ENCODE measurements around the gene CCR9.
"Not testable (repeated sequence)": the region's sequence is repeated elsewhere in the genome, so short reads cannot be mapped to it uniquely, and the experiment has no call there.

CCR9 gene

GRCh38 chr3:45885979-45886705 lies at the start of gene CCR9:
TSS of gene CCR9 (plus strand) at chr3:45886543. CDS start at chr3:45894934, 8,391 bp downstream.
- DNase-seq, result no peak

DNA sequence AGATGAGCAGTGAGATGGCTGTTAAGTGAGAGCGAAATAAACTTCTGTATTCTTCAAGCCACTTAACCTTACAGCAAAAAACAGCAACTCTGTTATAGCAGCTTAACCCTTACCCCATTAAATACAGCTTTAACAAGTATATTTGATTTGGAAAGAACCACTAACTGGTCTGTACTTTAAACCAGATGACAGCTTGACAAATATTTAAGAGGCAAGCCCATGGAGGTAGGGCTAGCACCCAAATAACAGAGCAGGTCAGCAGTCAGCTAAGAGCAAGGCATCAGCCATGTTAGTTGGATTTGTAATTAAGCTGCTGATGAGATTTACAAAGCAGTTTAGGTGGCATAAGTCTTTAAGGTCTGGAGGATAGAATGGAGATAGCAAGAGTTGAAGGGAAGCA lies 47.9 kb upstream of the CCR9 start:
- DNase-seq, result no peak

DNA sequence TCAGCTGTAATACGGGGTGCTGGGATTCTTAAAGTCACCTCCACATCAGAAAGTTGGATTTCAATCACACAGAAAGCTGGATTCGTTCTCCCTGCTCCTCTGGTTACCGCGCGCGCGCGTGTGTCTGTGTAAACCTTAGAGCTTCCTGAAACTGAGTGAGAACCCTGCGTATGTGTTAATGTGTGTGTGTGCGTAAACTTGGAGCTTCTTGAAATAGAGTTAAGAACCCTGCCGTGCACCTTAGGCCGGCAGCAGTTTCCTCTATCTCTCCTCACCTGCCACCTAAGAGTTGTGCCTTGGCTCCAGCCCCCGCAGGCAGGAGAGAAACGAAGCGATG lies 45.0 kb upstream of the CCR9 start:
- no peak for DNase-seq

DNA sequence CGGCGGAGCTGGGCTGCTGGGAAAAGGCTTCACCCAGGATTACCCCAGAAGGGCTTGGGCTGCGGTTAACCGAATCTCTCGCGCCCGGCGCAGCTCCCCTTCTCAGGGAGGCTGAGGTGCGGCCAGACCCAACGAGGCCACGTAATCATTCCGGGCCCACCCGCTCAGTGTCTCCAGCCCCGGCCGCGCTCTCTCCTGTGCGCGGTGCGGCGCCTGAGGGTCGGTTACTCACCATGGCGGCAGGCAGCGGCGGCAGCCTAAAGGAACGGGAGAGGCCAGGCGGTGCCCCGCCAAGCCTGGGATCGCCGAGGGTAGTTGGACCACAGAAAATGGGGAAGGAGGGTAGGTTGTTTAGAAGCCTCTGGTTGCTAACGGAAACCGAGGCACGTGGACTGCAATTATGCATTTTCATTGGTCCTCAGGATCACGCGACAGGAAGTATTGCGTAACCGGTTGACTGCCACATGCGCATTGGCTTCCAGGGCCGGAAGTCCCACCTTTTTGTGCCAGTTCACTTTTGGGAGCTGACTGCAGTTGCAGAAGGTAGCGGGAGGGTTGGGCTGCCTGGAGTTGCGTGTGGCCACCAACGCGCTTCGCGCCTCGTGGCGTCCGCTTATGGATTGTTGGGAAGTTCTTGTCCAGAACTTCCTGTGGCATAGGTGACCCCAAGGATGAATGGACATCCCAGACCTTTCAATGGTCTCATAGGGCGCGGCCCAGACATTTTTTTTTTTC lies 44.4 kb upstream of the CCR9 start, which contains the start of gene LZTFL1:
TSS of gene LZTFL1 (minus strand) at position 363 of the 735 bp plus-strand sequence. CDS start at position 235, 128 bp downstream.
- peak; percentile 84 to 86 for DNase-seq

- no peak for DNase-seq
Measured at GRCh38 chr3:45842851-45843625, 43.3 kb upstream of the CCR9 start.

DNA sequence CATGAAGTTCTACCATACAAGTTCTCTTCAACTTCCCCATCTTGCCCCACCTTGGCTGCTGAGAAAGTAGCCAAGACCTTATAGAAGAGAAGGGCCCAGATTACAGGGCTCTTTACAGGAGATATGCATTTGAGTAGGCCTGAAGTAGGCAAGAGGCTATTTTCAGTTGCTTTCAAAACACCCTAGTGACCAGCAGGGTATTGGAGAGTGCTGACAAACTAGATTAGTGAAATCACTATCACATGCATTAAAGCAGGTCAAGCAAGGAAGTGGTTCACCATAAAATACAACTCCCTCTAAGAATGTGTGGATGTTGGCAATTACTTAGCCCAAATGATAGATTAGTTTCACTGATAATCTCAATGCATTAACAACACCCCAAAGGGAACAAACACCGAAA lies 41.7 kb upstream of the CCR9 start:
- no peak for DNase-seq

DNA sequence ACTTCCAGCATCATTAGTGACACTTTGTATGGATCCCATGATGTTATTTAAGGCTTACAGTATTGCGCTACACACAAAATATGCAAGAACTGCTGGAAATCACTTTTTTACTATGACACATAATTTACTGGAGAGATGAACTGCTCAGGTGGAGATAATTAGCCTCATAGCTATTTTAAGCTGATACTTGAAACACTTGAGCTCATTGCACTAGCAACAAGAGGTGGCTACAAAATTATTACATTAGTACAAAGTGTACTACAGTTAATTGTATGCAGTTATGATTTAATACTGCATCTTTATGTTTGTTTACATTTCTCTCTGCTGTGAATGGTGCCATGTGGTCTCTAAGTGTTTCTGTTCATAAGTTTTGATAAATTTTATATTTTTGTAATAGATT lies 38.0 kb upstream of the CCR9 start:
- DNase-seq, result no peak

GRCh38 chr3:45852828-45853227 lies 33.5 kb upstream of the CCR9 start:
- DNase-seq, result no peak

- not testable (repeated sequence) for DNase-seq
Measured at GRCh38 chr3:45856323-45856722, 30.0 kb upstream of the CCR9 start.

GRCh38 chr3:45857024-45857423 lies 29.3 kb upstream of the CCR9 start:
- not testable (repeated sequence) for DNase-seq

- no peak for DNase-seq
Measured at GRCh38 chr3:45858809-45859543, 27.4 kb upstream of the CCR9 start.

- DNase-seq, result no peak
Measured at GRCh38 chr3:45860481-45860880, 25.9 kb upstream of the CCR9 start.

- no peak for DNase-seq
Measured at GRCh38 chr3:45861043-45861719, 25.2 kb upstream of the CCR9 start.

DNA sequence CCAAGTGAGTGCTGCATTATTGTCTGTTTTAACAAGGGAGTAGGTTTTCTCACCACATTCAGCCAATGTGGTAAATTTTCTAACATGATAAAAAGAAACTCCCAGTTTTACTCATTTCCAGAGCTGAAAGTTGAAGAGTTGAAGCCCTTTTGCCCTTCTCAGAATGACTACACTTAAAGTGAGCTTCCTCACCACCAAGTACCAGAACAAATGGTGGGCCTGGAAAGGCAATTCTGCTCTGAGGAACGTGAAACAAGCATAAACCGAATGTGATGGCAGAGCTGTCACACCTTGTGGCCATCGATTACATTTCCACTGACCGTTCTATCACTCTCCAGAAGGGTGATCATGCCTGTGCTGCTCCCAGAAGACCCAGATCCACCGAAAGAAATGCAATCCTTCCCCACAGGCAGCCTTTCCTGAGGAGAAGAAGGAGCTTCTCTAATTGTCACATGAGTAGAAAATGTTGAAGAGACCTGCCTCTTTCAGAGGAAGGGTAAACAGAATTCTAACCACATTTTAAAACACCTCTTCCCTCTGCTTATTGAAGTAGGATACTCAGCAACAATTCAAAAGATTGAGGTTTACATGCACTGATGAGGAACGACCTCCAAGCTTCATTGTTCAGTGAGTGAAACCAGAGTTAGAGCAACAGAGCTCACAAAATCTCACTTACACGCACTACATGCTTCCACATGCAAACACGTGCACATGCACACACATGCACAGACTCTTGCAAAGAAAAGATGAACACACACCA lies 21.4 kb upstream of the CCR9 start:
- no peak for DNase-seq

DNA sequence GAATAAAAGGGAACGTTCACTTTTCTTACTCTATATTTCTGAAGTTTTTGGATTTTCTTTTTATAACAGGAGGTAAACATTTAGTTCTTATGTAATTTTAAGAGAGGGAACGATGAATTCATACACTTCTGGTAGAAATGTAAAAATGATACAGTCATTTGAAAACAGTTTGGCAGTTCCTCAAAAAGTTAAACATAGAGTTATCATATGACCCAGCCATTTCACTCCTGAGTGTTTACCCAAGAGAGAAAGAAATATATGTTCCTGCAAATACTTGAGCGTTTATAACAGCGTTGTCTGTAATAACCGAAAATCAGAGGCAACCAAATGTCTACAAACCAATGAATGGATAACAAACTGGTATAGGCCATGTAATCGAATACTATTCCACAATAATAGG lies 20.8 kb upstream of the CCR9 start:
- DNase-seq, result no peak

GRCh38 chr3:45868213-45868612 lies 18.1 kb upstream of the CCR9 start:
- DNase-seq, result no peak

GRCh38 chr3:45868650-45869049 lies 17.7 kb upstream of the CCR9 start:
- no peak for DNase-seq

DNA sequence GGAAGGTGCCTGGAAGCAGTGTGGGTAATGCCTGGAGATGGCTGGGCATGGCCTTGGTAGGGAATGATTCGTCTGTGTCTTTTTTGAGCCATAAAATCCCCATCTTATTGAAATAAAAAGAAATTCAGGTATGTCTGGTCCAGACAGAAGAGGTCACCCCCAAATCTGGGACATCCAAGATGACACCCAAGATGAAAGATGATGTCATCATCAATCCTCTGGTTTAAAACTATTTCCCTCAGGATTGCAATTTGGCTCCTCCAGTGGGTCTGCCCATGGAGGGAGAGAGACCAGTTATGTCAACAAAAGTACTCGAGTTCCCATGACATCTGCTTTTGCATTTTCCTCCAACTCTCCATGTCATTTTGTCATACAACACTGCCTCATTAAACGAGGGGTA lies 16.7 kb upstream of the CCR9 start:
- DNase-seq, result no peak

GRCh38 chr3:45870099-45870498 lies 16.2 kb upstream of the CCR9 start:
- peak; percentile 52 to 57 for DNase-seq

- DNase-seq, result no peak
Measured at GRCh38 chr3:45871780-45872179, 14.6 kb upstream of the CCR9 start.

GRCh38 chr3:45872569-45872968 lies 13.8 kb upstream of the CCR9 start:
- no peak for DNase-seq

- DNase-seq, result no peak
Measured at GRCh38 chr3:45873036-45873435, 13.3 kb upstream of the CCR9 start.
